GM21360 (cell line): ENCODE measurements around the gene NAA25.

Experiments used
- ATAC-seq: cut with Tn5 transposase; IDR thresholded peaks from one replicate; pipeline ENCODE4 v1.9.1; 2021; ENCODE audit warnings: mild to moderate bottlenecking, moderate library complexity; ENCODE audit not compliant: unreplicated experiment

NAA25 gene

DNA sequence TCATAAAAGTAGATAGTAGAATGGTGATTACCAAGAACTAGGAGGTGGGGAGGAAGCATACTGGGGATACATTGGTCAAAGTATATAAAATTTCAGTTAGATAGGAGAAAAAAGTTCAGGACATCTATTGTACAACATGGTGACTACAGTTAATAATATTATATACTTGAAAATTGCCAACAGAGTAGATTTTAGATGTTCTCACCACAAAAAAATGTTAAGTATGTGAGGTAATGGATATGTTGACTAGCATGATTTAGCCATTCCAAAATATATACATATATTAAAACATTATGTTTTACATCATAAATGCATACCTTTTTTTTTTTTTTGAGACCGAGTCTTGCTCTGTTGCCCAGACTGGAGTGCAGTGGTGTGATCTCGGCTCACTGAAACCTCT lies 126.6 kb downstream of the NAA25 start:
- no peak for ATAC-seq

DNA sequence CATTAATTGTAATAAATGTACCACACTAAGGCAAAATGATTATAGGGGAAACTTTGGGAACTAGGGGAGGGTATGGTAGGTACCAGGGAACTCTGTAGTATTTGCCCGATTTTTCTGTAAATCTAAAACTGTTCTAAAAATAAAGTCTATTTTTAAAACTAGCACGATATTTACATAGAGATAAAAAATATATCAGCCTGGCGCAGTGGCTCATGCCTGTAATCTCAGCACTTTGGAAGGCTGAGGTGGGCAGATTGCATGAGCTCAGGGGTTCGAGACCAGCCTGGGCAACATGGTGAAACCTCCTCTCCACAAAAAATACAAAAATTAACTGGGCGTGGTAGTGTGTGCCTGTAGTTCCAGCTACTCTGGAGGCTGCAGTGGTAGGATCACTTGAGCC lies 128.0 kb downstream of the NAA25 start:
- no peak for ATAC-seq

DNA sequence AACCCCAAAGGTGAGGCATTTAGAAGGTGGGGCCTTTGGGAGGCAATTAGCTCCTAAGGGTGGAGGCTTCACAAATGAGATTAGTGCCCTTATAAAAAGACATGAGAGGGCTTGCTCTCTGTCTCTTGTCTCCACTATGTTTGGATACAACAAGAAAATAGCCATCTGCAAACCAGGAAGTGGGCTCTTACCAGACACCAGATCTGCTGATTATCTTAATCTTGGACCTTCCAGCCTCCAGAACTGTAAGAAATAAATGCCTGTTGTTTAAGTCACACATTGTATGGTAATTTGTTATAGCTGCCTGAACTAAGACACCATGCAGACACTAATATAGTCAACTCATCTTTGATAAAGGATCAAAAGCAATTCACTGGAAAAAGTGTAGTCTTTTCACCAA lies 130.0 kb downstream of the NAA25 start:
- ATAC-seq: no peak

DNA sequence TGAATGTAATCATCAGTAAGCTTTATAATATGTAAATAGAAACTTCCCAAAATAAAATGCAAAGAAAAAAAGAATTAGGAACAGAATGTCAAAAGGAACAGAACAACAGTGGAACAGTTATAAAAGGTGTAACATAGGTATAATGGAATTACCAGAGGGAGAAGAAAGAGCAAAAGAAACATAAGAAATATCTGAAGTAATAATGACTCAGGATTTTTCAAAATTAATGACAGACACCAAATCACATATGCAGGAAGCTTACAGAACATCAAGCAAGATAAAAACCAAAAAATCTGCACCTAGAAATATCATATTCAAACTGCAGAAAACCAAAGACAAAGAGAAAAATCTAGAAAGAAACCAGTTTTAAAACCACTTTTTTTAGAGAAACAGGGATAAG lies 131.7 kb downstream of the NAA25 start:
- no peak for ATAC-seq
